ENCODE data around the gene ZNF407.

Gene ZNF407

DNA sequence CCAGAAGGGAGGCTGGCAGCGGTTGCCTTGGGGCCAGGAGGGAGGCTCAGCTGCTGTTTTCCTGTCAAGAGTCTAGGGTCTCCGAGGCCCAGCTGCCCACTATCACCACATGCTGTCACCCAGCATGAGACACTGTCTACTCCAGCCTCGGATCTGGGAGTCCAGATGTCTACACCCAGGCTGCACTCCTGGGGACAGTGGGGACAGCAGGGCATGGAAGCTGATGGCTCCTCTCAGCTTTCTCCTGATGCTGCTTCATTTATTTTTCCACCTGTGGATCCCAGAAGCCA is 477.3 kb downstream of the ZNF407 start:
- no peak overlapping the region for H2AFZ ChIP-seq (ENCODE audit: low read depth, low read length, severe bottlenecking)
- no peak overlapping the region for H3K4me2 ChIP-seq (ENCODE audit: low read depth, low read length, poor library complexity, severe bottlenecking)
- H4K20me1 ChIP-seq (ENCODE audit: low read depth, low read length), result no peaks in the 10 kb centered on the region
- no peaks in the 10 kb centered on the region for H3K79me2 ChIP-seq (ENCODE audit: insufficient read depth, low read length)
- no peak overlapping the region for H3K4me3 ChIP-seq (ENCODE audit: insufficient read depth, low read length, poor library complexity, severe bottlenecking)
- H3F3A ChIP-seq (ENCODE audit: insufficient read depth), result no peaks in the 10 kb centered on the region
- H3K36me3 ChIP-seq (ENCODE audit: low read length), result 0 out of 2 replicates have a peak, but pooled peaks cover 2% of the 10 kb centered on the region
- H3K27me3 ChIP-seq (ENCODE audit: low read length), result no peaks in the 10 kb centered on the region
- TF ChIP-seq, protein P1, sequence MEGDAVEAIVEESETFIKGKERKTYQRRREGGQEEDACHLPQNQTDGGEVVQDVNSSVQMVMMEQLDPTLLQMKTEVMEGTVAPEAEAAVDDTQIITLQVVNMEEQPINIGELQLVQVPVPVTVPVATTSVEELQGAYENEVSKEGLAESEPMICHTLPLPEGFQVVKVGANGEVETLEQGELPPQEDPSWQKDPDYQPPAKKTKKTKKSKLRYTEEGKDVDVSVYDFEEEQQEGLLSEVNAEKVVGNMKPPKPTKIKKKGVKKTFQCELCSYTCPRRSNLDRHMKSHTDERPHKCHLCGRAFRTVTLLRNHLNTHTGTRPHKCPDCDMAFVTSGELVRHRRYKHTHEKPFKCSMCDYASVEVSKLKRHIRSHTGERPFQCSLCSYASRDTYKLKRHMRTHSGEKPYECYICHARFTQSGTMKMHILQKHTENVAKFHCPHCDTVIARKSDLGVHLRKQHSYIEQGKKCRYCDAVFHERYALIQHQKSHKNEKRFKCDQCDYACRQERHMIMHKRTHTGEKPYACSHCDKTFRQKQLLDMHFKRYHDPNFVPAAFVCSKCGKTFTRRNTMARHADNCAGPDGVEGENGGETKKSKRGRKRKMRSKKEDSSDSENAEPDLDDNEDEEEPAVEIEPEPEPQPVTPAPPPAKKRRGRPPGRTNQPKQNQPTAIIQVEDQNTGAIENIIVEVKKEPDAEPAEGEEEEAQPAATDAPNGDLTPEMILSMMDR (IDR thresholded peaks at IDR 0.05; ENCODE audit: insufficient read depth, low read length, poor library complexity, severe bottlenecking), result no peak
- TF ChIP-seq EZH2phosphoT487 (conservative IDR thresholded peaks at IDR 0.05; ENCODE audit: low read length), result no peak
- H3K9me3 ChIP-seq (ENCODE audit: insufficient read depth, low read length), result peaks cover 7% of the 10 kb centered on the region; the same call in 1 of the 2 replicates
- no peaks in the 10 kb centered on the region for H3K9me2 ChIP-seq (replicated peaks; ENCODE audit: insufficient read depth, low read length)
- no peak overlapping the region for H3K27ac ChIP-seq (ENCODE audit: low read depth, low read length)
- H3K9ac ChIP-seq (ENCODE audit: low read length), result no peak overlapping the region

GRCh38 chr18:75075429-75075841 is 477.8 kb downstream of the ZNF407 start:
- no peak overlapping the region for H3K4me2 ChIP-seq (ENCODE audit: low read depth, low read length, poor library complexity, severe bottlenecking)
- 0 out of 2 replicates have a peak, but pooled peaks cover 2% of the 10 kb centered on the region for H3K36me3 ChIP-seq (ENCODE audit: low read length)
- TF ChIP-seq, protein P1 (IDR thresholded peaks at IDR 0.05; ENCODE audit: insufficient read depth, low read length, poor library complexity, severe bottlenecking), result no peak
- TF ChIP-seq EZH2phosphoT487 (conservative IDR thresholded peaks at IDR 0.05; ENCODE audit: low read length), result no peak
- no peak overlapping the region for H3K9ac ChIP-seq (ENCODE audit: low read length)
- no peak overlapping the region for H3K4me3 ChIP-seq (ENCODE audit: insufficient read depth, low read length, poor library complexity, severe bottlenecking)
- no peaks in the 10 kb centered on the region for H3K9me2 ChIP-seq (replicated peaks; ENCODE audit: insufficient read depth, low read length)
- no peak overlapping the region for H2AFZ ChIP-seq (ENCODE audit: low read depth, low read length, severe bottlenecking)
- no peaks in the 10 kb centered on the region for H3K27me3 ChIP-seq (ENCODE audit: low read length)
- H3K9me3 ChIP-seq (ENCODE audit: insufficient read depth, low read length), result peaks cover 7% of the 10 kb centered on the region; the same call in 1 of the 2 replicates
- no peaks in the 10 kb centered on the region for H3K79me2 ChIP-seq (ENCODE audit: insufficient read depth, low read length)
- no peaks in the 10 kb centered on the region for H3F3A ChIP-seq (ENCODE audit: insufficient read depth)
- no peaks in the 10 kb centered on the region for H4K20me1 ChIP-seq (ENCODE audit: low read depth, low read length)
- no peak overlapping the region for H3K27ac ChIP-seq (ENCODE audit: low read depth, low read length)

- H3K79me2 ChIP-seq (ENCODE audit: insufficient read depth, low read length), result no peaks in the 10 kb centered on the region
- no peak overlapping the region for H2AFZ ChIP-seq (ENCODE audit: low read depth, low read length, severe bottlenecking)
- no peaks in the 10 kb centered on the region for H3K9me2 ChIP-seq (replicated peaks; ENCODE audit: insufficient read depth, low read length)
- H3K27me3 ChIP-seq (ENCODE audit: low read length), result no peaks in the 10 kb centered on the region
- no peak overlapping the region for H3K4me3 ChIP-seq (ENCODE audit: insufficient read depth, low read length, poor library complexity, severe bottlenecking)
- 0 out of 2 replicates have a peak, but pooled peaks cover 2% of the 10 kb centered on the region for H3K36me3 ChIP-seq (ENCODE audit: low read length)
- no peak overlapping the region for H3K4me2 ChIP-seq (ENCODE audit: low read depth, low read length, poor library complexity, severe bottlenecking)
- H4K20me1 ChIP-seq (ENCODE audit: low read depth, low read length), result no peaks in the 10 kb centered on the region
- no peak overlapping the region for H3K9ac ChIP-seq (ENCODE audit: low read length)
- TF ChIP-seq EZH2phosphoT487 (conservative IDR thresholded peaks at IDR 0.05; ENCODE audit: low read length), result no peak
- TF ChIP-seq, protein P1 (IDR thresholded peaks at IDR 0.05; ENCODE audit: insufficient read depth, low read length, poor library complexity, severe bottlenecking), result no peak
- H3K9me3 ChIP-seq (ENCODE audit: insufficient read depth, low read length), result peaks cover 7% of the 10 kb centered on the region; the same call in 1 of the 2 replicates
- no peaks in the 10 kb centered on the region for H3F3A ChIP-seq (ENCODE audit: insufficient read depth)
- no peak overlapping the region for H3K27ac ChIP-seq (ENCODE audit: low read depth, low read length)
Measured at GRCh38 chr18:75076286-75076685, 478.6 kb downstream of the ZNF407 start.
